Measurements from ENCODE around the gene CXCL12. TPM values are rescaled to one million over a fixed set of nuclear protein-coding genes. Genes with fewer than 3 reads are reported as not detected.

Gene CXCL12
- polyA plus RNA-seq, 1 experiment: 217 TPM

DNA sequence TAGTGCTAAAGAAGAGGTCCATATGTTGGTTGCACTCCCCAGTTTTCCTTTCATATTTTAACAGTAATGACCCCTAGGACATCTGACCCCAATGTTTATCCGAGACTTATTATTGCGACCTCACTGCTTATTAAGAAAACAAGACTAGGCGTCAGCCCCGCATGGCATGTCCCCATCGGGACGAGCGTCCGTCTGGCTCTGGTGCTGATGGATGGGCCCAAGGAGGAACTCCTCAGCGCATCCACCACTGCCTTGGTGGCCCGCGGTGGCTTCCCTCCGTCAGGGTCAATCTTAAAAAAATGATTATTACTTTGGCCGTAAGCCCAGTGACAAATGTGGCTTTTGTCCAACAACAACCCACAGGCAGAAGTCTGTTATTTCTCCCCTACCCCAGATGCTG lies 40.1 kb upstream of the CXCL12 start:
- Histone ChIP-seq H3K27me3 (ENCODE audit: control insufficient read depth, insufficient read depth, low read length) (peaks cover 5% of the 10 kb centered on the region), H3K4me3 (ENCODE audit: low read depth, low read length) (no peak overlapping the region), H3K36me3 (ENCODE audit: control insufficient read depth, insufficient read depth, low read length) (no peaks in the 10 kb centered on the region)
- TF ChIP-seq, protein P1, sequence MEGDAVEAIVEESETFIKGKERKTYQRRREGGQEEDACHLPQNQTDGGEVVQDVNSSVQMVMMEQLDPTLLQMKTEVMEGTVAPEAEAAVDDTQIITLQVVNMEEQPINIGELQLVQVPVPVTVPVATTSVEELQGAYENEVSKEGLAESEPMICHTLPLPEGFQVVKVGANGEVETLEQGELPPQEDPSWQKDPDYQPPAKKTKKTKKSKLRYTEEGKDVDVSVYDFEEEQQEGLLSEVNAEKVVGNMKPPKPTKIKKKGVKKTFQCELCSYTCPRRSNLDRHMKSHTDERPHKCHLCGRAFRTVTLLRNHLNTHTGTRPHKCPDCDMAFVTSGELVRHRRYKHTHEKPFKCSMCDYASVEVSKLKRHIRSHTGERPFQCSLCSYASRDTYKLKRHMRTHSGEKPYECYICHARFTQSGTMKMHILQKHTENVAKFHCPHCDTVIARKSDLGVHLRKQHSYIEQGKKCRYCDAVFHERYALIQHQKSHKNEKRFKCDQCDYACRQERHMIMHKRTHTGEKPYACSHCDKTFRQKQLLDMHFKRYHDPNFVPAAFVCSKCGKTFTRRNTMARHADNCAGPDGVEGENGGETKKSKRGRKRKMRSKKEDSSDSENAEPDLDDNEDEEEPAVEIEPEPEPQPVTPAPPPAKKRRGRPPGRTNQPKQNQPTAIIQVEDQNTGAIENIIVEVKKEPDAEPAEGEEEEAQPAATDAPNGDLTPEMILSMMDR (IDR thresholded peaks at IDR 0.05; ENCODE audit: insufficient read depth, low read depth, low read length): no peak
- no peak for DNase-seq (ENCODE audit: low read depth)
- CTCF ChIA-PET: no interaction called here
- POLR2A ChIA-PET: no interaction called here

DNA sequence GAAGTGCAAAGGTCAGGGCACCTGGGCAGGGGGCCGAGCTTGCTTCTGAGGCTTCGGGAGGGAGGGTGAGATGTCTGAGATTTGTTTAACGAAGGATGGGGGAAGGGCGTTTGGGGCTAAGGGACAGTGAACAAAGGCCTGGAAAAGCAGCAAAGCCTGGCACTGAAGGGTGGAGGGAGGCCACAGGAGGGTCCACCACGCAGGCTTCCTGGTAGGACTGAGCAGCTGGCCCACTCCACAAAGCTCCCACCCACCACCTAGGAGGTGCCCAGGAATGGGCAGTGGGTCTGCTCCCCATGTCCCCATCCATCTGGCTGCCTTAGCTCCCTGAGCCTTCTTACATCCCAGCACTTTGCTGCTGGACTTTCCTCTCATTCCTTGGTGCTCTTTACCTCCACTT lies 39.4 kb upstream of the CXCL12 start:
- H3K36me3 ChIP-seq (ENCODE audit: control insufficient read depth, insufficient read depth, low read length): no peaks in the 10 kb centered on the region
- DNase-seq (ENCODE audit: low read depth): no peak
- no peak overlapping the region for H3K4me3 ChIP-seq (ENCODE audit: low read depth, low read length)
- H3K27me3 ChIP-seq (ENCODE audit: control insufficient read depth, insufficient read depth, low read length): peaks cover 5% of the 10 kb centered on the region
- POLR2A ChIA-PET: no interaction called here
- TF ChIP-seq, protein P1 (IDR thresholded peaks at IDR 0.05; ENCODE audit: insufficient read depth, low read depth, low read length): no peak
- CTCF ChIA-PET: no interaction called here

DNA sequence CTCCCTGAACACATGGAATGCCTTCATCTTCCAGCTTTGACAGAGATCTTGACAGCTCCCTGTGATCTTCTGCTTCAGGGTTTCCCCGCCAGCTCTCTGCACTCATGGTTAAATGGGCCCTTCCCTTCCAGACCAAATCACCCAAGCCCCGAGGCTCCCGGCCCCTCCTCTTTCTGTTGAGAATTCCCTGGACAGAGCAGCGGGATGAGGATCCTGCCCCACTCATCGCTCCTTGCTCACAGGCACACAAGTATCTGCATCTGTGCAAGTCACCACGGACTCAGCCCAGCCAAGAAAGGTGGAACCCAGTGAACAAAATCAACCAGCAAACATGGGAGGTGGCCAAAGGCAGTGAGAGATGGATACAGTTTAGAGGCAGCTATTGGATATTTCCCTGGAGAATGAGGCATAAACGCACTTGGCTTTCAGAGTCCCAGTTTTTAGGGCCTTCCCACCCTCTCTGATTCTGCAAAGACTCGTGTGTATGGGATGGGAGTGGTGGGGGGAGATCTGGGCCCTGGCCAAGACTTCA lies 37.7 kb upstream of the CXCL12 start:
- ChIA-PET CTCF (no interaction called here), POLR2A (no interaction called here)
- Histone ChIP-seq H3K4me3 (ENCODE audit: low read depth, low read length) (no peak overlapping the region), H3K36me3 (ENCODE audit: control insufficient read depth, insufficient read depth, low read length) (no peaks in the 10 kb centered on the region), H3K27me3 (ENCODE audit: control insufficient read depth, insufficient read depth, low read length) (peaks cover 6% of the 10 kb centered on the region)
- DNase-seq (ENCODE audit: low read depth): no peak
- TF ChIP-seq, protein P1 (IDR thresholded peaks at IDR 0.05; ENCODE audit: insufficient read depth, low read depth, low read length): no peak

DNA sequence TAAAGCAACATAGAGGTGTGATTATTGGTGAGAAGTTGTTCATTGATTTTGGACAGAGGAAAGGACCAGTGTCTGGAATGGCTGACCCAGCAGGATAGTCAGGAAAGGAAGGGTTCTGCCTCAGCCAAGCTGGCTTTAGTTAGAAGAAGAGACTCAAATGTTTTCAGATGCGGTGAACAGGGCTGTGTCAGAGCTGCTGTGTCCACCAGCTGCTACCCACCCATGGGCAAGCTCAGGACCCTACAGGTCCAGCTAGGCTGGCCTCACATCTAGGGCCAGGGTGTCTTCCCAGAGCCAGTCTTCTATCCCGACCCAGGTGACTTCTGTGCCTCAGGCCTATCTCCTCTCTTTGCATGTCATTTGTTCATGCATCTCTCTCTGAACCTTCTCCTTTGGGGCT lies 37.3 kb upstream of the CXCL12 start:
- Histone ChIP-seq H3K36me3 (ENCODE audit: control insufficient read depth, insufficient read depth, low read length) (no peaks in the 10 kb centered on the region), H3K27me3 (ENCODE audit: control insufficient read depth, insufficient read depth, low read length) (peaks cover 8% of the 10 kb centered on the region), H3K4me3 (ENCODE audit: low read depth, low read length) (no peak overlapping the region)
- CTCF ChIA-PET: no interaction called here
- TF ChIP-seq, protein P1 (IDR thresholded peaks at IDR 0.05; ENCODE audit: insufficient read depth, low read depth, low read length): no peak
- DNase-seq (ENCODE audit: low read depth): no peak
- POLR2A ChIA-PET: no interaction called here

DNA sequence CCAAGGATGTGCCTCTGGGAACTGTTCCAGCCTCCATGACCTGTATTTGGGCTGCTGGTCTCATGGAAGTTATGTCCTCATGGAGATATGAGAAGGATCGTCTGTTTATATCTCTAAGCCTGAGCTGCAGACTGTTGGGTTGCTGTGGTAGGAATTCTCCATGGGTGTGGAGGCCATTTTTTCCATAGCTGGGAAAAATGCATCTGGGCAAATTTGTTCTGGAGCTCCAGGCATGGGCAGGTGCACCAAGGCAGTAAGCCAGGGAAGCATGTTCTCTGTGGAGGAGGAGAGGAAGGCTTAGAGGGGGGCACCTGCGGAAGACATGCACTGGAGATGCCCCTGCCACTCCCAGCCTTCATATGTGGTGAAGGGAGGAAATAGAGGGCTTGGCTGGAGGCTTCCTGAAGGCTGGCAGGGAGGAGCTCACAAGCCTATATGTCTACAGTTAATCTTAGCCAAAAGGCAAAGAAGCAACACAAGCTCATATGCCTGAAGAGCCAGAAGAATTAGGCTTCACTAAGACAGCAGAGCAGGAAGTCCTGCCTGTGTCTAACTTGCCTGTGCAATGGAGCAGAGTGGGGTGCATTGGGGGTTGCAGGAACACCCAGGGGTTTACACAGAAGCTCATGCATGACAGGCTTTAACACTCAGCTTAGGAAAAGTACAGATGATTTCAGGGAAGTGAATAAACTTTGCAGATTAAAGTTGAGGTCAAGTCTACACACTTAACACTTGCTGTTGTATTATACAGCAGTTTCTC lies 35.1 kb upstream of the CXCL12 start:
- TF ChIP-seq, protein P1 (IDR thresholded peaks at IDR 0.05; ENCODE audit: insufficient read depth, low read depth, low read length): no peak
- Histone ChIP-seq H3K27me3 (ENCODE audit: control insufficient read depth, insufficient read depth, low read length) (peaks cover 10% of the 10 kb centered on the region), H3K4me3 (ENCODE audit: low read depth, low read length) (no peak overlapping the region), H3K36me3 (ENCODE audit: control insufficient read depth, insufficient read depth, low read length) (no peaks in the 10 kb centered on the region)
- DNase-seq (ENCODE audit: low read depth): no peak
- ChIA-PET CTCF (interaction anchor here (0.8 kb wide), 1 partner anchor 11 kb away, joined by 4 read pairs; no protein-coding TSS in a partner anchor), POLR2A (no interaction called here)
